Nucleus accumbens (tissue), 56 donors: ENCODE data around the gene C1QL1.

Experiments used
- DNase-seq, 56 donors: peaks; one replicate each; lab custom pipeline; 2025; lab: John Stamatoyannopoulos, UW

C1QL1 gene

GRCh38 chr17:44918006-44918405, 50.1 kb downstream of the C1QL1 start:
- DNase-seq = no peak

DNA sequence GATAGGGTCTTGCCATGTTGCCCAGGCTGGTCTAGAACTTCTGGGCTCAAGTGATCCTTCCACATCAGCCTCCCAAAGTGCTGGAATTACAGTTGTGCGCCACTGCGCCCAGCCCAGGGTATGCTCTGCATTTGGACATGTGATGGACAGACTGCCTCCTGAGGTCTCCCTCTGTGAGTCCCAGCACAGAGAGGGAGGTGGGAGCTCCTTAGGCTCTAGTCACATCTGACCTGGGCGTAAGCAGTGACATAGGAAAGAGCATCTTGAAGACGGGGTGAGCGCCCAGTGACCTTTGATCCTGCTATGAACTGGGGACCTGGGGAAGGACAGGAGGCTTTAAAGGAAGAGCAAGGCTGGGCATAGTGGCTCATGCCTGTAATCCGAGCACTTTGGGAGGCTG, 50.6 kb downstream of the C1QL1 start:
- DNase-seq = no peak

GRCh38 chr17:44916781-44917241, 51.3 kb downstream of the C1QL1 start:
- DNase-seq = peak in 51 of 56 donors; percentile 8 to 93 (median 71)

DNA sequence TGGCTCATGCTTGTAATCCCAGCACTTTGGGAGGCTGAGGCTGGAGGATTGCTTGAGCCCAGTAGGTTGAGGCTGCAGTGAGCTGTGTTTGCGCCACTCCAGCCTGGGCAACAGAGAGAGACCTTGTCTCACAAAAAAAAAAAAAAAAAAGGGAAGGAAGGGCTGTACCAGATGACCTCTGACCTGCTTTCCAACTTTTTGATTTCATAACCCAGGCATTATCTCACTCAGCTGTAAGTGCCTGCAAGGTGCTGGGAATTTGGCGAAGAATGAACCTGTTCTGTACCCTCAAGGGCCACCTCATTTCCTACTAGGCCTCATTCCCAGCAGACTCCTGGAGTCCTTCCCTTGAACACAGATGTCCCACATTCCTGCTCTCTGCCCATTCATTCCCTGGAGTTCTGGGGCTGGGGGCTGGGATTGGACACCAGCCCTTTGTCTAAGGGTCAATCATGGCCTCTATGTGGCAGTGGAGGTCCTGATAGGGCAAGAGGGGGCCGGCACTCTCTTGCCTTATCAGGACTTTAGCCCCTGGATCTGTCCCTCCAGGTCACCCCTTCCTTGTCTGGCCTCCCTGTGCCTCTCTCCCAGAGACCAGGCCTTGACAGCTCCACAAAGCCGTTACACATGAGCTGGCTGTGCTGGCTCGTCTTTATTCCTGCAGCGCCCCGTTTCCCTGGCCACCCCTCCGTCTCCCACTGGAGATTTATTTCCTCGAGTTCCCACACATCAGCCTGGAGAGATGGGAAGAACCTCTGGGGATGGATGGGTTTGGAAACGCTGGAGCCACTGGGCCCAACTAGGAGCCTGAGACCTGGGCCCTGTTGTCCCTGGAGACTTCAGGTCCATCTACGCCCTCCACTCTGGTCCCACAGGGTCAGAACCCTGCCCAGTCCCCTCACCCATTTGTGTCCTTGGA, 52.0 kb downstream of the C1QL1 start:
- peak in 8 of 56 donors; percentile 41 to 67 (median 48) for DNase-seq

DNA sequence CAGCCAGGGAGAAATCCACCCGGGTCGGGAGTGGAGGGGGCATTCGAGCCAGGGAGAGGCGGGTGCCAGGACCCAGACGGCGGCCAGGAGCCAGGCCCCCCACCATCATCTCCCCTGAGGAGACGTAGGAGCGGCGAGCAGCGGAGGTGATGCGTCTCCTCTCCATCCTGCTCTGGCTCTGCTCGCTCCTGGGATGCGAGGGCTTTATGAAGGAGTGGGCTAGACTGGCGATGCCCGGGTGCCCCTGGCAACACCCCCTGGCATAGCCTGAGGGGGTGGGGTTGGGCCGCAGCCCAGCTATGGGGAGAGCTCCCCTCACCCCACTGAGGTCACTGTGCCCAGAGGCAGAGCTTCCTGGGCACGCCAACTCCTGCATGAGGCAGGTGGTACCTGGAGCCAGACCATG, 52.8 kb downstream of the C1QL1 start, which contains the start of gene GFAP:
TSS of gene GFAP (minus strand) at position 180 of the 406 bp plus-strand sequence. CDS start at position 166, 14 bp downstream.
- peak in 32 of 56 donors; percentile 5 to 77 (median 55) for DNase-seq

DNA sequence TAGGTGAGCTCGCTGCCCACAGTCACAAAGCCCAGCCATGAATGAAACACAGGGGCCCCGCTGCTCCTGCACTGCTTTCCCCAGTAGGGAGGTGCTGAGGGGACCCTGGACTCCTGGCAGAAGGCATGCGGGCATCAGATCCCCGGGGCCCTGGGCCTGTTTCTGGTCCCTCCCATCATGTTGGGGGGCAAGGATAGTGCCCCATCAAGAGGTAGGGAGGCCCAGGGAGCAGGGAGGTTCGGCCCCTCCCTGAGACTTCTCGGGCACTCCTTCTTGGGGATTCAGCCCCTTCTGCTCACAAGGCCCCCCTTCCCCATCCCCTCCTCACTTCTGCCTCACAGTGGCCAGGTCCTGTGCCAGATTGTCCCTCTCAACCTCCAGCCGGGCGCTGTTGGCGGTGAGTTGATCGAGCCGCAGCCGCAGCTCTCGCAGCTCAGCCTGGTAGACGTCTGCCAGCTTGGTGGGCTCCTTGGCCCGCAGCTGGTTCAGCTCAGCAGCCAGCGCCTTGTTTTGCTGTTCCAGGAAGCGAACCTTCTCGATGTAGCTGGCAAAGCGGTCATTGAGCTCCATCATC, 53.3 kb downstream of the C1QL1 start:
- DNase-seq = peak in 2 of 56 donors; percentile 48 to 63

DNA sequence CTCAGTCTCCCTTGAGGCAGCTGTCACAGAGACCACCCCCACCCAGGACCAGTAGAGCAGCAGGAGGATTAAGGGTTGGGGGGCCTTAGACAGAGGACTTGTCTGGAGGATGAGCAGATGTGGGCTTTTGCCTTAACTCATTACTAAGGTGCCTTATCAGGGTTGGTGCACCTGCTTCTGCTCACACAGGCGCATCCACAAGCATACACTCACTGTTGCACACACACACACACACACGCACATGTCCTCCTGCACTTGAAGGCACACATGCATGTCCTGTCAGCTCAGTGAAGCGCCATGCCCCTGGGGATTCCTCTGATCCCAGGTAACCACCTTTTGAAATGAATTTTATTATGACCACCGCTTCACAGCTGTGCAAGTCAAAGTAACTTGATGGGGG, 54.0 kb downstream of the C1QL1 start:
- DNase-seq = no peak

- peak in 1 of 56 donors; percentile 34 for DNase-seq
These were observed 54.4 kb downstream of the C1QL1 start for GRCh38 chr17:44913676-44914075.

GRCh38 chr17:44912763-44913544, 55.1 kb downstream of the C1QL1 start:
- peak in 3 of 56 donors; percentile 22 to 55 (median 33) for DNase-seq

DNA sequence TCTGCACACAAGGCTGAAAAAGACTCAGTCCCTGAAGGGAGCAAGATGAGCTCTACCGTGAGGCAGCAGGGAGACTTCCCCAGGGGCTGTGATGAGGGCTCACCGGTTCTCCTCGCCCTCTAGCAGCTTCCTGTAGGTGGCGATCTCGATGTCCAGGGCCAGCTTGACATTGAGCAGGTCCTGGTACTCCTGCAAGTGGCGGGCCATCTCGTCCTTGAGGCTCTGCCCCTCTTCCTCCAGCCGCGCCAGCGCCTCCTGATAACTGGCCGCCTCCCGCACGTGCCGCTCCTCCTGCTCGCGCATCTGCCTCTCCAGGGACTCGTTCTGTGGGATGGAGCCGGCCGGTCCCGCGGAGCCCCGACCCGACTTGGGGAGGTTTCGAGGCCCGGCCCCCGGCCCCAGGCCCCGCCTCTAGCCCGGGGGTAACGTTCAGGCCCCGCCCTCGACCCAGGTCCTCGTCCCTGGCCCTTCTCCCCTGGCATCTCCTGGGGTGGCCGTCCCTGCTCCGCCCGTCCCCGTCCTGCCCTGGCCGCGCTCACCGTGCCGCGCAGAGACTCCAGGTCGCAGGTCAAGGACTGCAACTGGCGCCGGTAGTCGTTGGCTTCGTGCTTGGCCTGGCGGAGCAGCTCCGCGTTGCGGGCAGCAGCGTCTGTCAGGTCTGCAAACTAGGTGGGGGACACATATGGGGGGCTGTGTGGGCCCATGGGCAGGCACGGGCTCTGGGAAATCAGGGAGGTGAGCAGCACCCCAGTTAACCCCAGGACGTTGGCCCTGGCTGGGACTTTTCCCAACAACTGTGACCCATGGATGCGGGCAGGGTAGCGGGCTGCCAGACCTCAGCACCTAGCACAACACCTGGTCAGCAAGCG, 56.7 kb downstream of the C1QL1 start:
- peak in 16 of 56 donors; percentile 5 to 79 (median 46) for DNase-seq

DNA sequence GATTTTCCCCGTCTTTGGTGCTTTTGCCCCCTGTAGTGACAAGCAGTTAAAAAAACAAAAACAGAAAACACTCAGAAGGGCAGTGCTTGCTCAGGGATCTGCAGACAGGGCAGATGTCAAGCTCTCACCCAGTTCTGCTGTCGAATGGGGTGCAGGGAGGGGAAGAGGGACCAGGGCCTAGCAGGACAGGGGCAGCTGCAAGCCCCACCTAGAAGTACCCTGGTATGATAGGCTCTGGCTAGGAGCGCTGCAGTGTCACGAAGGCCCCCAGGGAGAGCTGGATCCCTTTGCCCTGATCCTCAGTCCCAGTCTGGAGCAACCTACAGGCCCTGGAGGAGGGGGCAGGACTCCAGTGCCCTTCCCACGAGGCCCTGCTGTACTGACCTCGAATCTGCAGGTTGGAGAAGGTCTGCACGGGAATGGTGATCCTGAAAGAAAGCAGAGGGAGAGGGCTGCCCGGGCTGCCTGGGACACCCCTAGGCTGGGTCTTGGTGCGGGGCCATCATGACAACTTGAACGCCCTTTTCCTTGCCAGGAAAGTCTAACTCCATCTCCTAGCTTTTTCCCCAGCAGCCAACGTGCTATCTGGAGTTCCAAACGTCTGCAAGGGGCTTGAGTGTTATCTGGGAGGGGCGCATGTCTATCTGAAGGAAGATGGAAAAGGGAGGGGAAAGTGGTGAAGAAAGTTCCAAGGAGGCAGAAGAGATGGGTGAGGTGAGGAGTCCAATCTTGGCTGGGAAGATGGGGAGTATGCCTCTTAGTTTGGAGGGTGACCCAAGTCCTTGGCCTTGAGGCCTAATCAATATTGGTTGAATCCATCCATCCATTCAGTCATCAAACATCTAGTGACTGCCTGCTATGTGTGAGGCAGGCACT, 57.6 kb downstream of the C1QL1 start:
- no peak for DNase-seq
